Stimulated activated memory B cell treated with anti-CD40 and anti-IgM and Interleukin-4, amounts not matched to agents 10 μg/mL and 1 μg/mL and 100 μg/mL, for 72 hours (primary cell): ENCODE data around the gene EEFSEC.

Source experiments
- ATAC-seq: fragments of 150-1000 bp; cut with Tn5 transposase; 2 replicates; pipeline ENCODE4 v1.10.0; 2021
- H3K27ac Mint-ChIP-seq: one replicate; pipeline ENCODE4 v1.8.0; 2022; ENCODE audit warnings: mild to moderate bottlenecking, mixed read lengths
- H3K27me3 Mint-ChIP-seq: one replicate; pipeline ENCODE4 v1.8.0; 2022; ENCODE audit warnings: mixed read lengths
- H3K36me3 Mint-ChIP-seq: one replicate; pipeline ENCODE4 v1.8.0; 2022; ENCODE audit warnings: mixed read lengths
- H3K4me1 Mint-ChIP-seq: one replicate; pipeline ENCODE4 v1.8.0; 2022; ENCODE audit warnings: mixed read lengths
- H3K4me3 Mint-ChIP-seq: one replicate; pipeline ENCODE4 v1.8.0; 2022; ENCODE audit warnings: mild to moderate bottlenecking, moderate library complexity, mixed read lengths
- H3K9me3 Mint-ChIP-seq: one replicate; pipeline ENCODE4 v1.8.0; 2022; ENCODE audit warnings: mixed read lengths

Gene EEFSEC

GRCh38 chr3:128408012-128408692 lies 254.9 kb downstream of the EEFSEC start:
- no peak overlapping the region for H3K4me3 Mint-ChIP-seq

DNA sequence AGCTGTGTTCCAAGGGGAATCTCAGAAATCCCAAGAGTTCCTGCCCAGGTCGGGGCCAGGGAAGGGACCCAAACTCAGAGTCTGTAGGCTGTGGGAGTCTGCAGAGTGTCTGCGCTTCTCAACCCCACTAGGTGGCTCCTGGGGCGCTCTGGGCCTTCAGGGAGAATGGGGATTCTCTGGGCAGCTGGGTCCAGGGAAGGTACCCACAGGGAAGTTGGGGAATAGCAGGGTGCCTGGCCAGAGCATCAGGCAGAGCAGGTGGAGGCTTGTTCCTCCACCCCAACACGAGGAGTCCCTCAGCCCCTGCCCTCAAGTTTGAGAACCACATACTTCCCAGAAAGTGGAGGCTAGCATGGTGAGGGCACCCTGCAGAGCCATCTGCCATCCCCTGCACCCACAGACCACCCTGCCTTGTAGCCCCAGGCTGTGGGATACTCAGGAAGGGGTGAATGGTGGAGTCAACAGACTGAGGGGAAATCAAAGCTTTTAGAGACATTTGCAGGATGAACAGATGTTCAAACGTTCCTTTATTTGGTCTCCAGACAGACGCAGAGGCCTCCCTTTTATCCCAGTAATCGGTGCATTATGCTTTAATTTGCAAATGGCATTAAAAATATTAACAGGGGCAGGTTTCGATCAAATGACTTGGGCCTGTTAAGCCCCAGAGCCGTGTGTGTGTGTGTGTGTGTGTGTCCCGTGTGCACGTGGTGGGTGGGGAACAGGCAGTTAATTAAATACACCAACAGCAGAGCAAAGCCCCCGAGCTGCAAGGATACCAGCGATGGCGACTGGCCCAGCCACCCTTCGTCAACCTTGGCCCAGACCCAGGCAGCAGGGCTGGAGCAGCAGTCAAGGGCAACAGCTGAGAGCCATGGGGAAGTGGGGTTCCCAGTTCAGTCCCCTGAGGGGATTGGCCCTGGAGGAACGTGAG lies 255.7 kb downstream of the EEFSEC start:
- H3K27ac Mint-ChIP-seq = no peak overlapping the region
- no peak for ATAC-seq

More at GRCh38 chr3:128408012-128408692, 254.9 kb downstream of the EEFSEC start:
- ATAC-seq = no peak
- H3K4me1 Mint-ChIP-seq = no peaks in the 10 kb centered on the region
- no peak overlapping the region for H3K27ac Mint-ChIP-seq
- H3K9me3 Mint-ChIP-seq = no peaks in the 10 kb centered on the region
- H3K27me3 Mint-ChIP-seq = no peaks in the 10 kb centered on the region
- peaks cover 11% of the 10 kb centered on the region for H3K36me3 Mint-ChIP-seq

GRCh38 chr3:128409624-128410581 lies 256.6 kb downstream of the EEFSEC start:
- peaks cover 11% of the 10 kb centered on the region for H3K36me3 Mint-ChIP-seq
- no peaks in the 10 kb centered on the region for H3K27me3 Mint-ChIP-seq
- no peak overlapping the region for H3K4me3 Mint-ChIP-seq
- no peak overlapping the region for H3K27ac Mint-ChIP-seq
- no peak for ATAC-seq
- H3K4me1 Mint-ChIP-seq = no peaks in the 10 kb centered on the region
- H3K9me3 Mint-ChIP-seq = no peaks in the 10 kb centered on the region

More for the DNA sequence above, 255.7 kb downstream of the EEFSEC start:
- Mint-ChIP-seq H3K36me3 (peaks cover 11% of the 10 kb centered on the region), H3K9me3 (no peaks in the 10 kb centered on the region), H3K4me1 (no peaks in the 10 kb centered on the region), H3K27me3 (no peaks in the 10 kb centered on the region), H3K4me3 (no peak overlapping the region)

GRCh38 chr3:128410669-128411573 lies 257.6 kb downstream of the EEFSEC start:
- no peaks in the 10 kb centered on the region for H3K9me3 Mint-ChIP-seq
- H3K4me3 Mint-ChIP-seq = no peak overlapping the region
- no peak overlapping the region for H3K27ac Mint-ChIP-seq
- H3K27me3 Mint-ChIP-seq = no peaks in the 10 kb centered on the region
- peaks cover 11% of the 10 kb centered on the region for H3K36me3 Mint-ChIP-seq
- no peaks in the 10 kb centered on the region for H3K4me1 Mint-ChIP-seq
- ATAC-seq = no peak

DNA sequence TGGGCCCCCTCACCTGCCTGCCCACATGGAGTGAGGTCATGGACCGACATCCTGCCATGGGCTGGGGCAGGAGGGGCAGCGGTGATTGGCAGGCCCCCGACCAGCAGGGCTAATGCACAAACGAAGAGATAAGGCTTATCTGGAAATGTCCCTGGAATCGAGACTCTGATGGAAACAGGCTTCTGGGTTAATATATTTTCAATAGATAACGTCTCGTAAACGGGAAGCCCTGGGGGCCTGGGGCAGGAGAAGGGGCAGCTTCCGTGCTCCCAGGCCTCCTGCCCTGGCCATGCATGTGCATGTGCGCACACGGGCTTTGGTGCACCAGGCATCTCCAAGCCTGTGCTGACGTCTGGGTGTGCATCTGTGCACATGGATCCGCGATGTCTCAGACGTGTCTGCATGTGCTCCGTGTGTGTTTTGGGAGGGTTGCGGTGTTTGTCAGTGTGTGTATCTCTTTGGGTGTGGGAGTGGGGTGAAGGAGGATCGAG lies 258.3 kb downstream of the EEFSEC start:
- H3K9me3 Mint-ChIP-seq = no peaks in the 10 kb centered on the region
- no peak overlapping the region for H3K27ac Mint-ChIP-seq
- no peaks in the 10 kb centered on the region for H3K4me1 Mint-ChIP-seq
- no peaks in the 10 kb centered on the region for H3K27me3 Mint-ChIP-seq
- peaks cover 11% of the 10 kb centered on the region for H3K36me3 Mint-ChIP-seq
- no peak for ATAC-seq
- H3K4me3 Mint-ChIP-seq = no peak overlapping the region

DNA sequence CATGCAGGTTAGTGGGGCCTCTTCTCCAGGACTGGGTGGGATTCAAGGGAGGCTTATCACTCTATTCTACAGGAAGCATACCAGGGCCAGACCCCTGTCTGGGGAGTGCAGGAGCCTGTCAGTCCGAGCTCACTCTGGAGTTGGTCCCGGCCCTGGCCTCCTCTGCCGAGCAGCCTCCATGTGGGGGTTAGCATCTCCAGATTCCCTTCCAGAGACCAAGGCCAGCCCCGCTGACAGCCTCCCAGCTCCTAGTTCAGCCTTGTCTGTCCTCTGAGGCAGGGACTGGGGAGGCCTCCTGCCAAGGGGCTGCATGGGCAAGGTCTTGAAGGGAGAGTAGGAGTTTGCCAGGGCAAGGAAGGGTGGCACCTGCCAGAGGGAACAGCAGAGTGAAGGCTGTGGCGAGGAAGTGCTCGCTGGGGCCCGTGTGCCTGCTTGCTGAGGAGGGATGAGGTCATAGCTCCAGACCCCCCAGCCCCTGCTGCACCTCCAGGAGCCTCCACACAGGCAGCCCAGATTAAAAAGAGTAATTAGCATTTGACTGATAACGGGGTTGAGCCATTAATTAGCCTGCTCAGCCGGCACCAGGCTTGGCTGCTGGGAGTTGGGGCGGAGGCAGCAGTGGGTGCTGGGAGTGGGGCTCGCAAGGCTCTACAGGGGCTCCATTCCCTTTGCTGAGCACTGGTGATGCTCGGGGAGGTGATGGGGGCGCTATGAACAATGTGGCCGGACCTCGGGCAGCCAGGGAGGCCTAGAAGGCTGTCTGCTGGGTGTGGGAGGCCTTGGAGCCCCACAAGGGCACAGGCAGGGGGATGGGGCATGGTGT lies 259.1 kb downstream of the EEFSEC start:
- H3K36me3 Mint-ChIP-seq = peaks cover 11% of the 10 kb centered on the region
- H3K27me3 Mint-ChIP-seq = no peaks in the 10 kb centered on the region
- ATAC-seq = no peak
- H3K4me3 Mint-ChIP-seq = no peak overlapping the region
- H3K4me1 Mint-ChIP-seq = no peaks in the 10 kb centered on the region
- H3K27ac Mint-ChIP-seq = no peak overlapping the region
- no peaks in the 10 kb centered on the region for H3K9me3 Mint-ChIP-seq

- Mint-ChIP-seq H3K4me3 (no peak overlapping the region), H3K4me1 (no peaks in the 10 kb centered on the region), H3K36me3 (peaks cover 8% of the 10 kb centered on the region), H3K27ac (no peak overlapping the region), H3K27me3 (no peaks in the 10 kb centered on the region), H3K9me3 (no peaks in the 10 kb centered on the region)
- ATAC-seq = no peak
These were observed 259.7 kb downstream of the EEFSEC start for GRCh38 chr3:128413003-128413370.

GRCh38 chr3:128413413-128414205 lies 260.3 kb downstream of the EEFSEC start:
- H3K9me3 Mint-ChIP-seq = peaks cover 5% of the 10 kb centered on the region
- H3K4me3 Mint-ChIP-seq = no peak overlapping the region
- no peak overlapping the region for H3K27ac Mint-ChIP-seq
- H3K27me3 Mint-ChIP-seq = no peaks in the 10 kb centered on the region
- H3K36me3 Mint-ChIP-seq = peaks cover 10% of the 10 kb centered on the region
- no peak for ATAC-seq
- no peaks in the 10 kb centered on the region for H3K4me1 Mint-ChIP-seq

- Mint-ChIP-seq H3K27me3 (no peaks in the 10 kb centered on the region), H3K9me3 (peaks cover 7% of the 10 kb centered on the region), H3K4me1 (no peaks in the 10 kb centered on the region), H3K36me3 (peaks cover 13% of the 10 kb centered on the region), H3K27ac (no peak overlapping the region), H3K4me3 (no peak overlapping the region)
- no peak for ATAC-seq
These were observed 262.0 kb downstream of the EEFSEC start for GRCh38 chr3:128415200-128415772.

DNA sequence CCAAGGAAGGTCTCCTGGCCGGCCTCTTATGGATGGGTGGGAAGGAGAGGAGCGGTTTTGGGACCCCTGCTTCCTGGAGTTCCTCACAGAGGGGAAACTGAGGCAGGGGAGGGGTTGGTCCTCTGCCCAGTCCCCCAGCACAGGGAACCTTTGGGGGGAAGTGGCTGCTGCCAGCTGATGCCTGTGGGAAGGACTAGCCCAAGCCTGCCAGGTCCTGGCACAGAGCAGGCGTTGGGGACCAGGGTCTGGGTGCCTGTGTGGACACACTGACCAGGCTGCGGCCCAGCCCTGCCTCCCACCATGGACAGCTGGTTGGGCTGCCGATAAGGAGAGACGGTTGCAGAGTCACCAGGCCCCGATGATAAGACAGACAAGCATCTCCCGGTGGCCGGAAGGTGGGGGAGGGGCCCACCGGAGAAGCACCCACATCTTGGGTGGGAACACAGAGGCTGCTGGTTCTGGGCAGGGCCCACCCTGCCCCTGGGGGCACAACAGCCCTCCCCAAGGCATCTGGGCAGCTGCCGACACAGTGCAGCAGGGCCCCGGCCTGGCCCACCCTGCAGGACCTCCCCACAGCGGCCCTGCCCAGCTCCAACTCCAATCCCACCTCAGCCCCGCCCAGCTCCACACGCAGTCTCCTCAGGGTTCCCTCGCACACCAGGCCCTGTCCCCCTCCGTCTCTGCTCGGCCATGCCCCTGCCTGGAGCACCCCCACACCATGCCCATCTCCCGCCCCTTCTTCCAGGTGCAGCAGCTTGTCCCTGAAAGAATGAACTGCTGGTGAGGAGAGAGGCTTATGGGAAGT lies 262.7 kb downstream of the EEFSEC start:
- H3K27me3 Mint-ChIP-seq = no peaks in the 10 kb centered on the region
- H3K9me3 Mint-ChIP-seq = peaks cover 7% of the 10 kb centered on the region
- no peak for ATAC-seq
- H3K4me1 Mint-ChIP-seq = no peaks in the 10 kb centered on the region
- no peak overlapping the region for H3K27ac Mint-ChIP-seq
- H3K4me3 Mint-ChIP-seq = no peak overlapping the region
- H3K36me3 Mint-ChIP-seq = peaks cover 13% of the 10 kb centered on the region

GRCh38 chr3:128416578-128417211 lies 263.4 kb downstream of the EEFSEC start:
- H3K4me3 Mint-ChIP-seq = no peak overlapping the region
- H3K36me3 Mint-ChIP-seq = peaks cover 13% of the 10 kb centered on the region
- H3K27me3 Mint-ChIP-seq = no peaks in the 10 kb centered on the region
- no peak for ATAC-seq
- no peak overlapping the region for H3K27ac Mint-ChIP-seq
- no peaks in the 10 kb centered on the region for H3K4me1 Mint-ChIP-seq
- peaks cover 7% of the 10 kb centered on the region for H3K9me3 Mint-ChIP-seq
